Measurements from ENCODE around the gene C6orf136.

C6orf136 gene

GRCh38 chr6:30646450-30647241, at the start of gene C6orf136:
Gene C6orf136, plus strand, starts transcription at chr6:30647133. Its CDS starts 99 bp downstream, at chr6:30647232.
- peak; percentile 93 for DNase-seq

GRCh38 chr6:30597315-30598144, 49.4 kb upstream of the C6orf136 start:
- DNase-seq = peak; percentile 66 to 86

GRCh38 chr6:30598912-30599624, 47.9 kb upstream of the C6orf136 start:
- no peak for DNase-seq

- DNase-seq = no peak
Observed at GRCh38 chr6:30599625-30600324, 47.2 kb upstream of the C6orf136 start.

- DNase-seq = no peak
Observed at GRCh38 chr6:30600451-30600961, 46.4 kb upstream of the C6orf136 start.

- DNase-seq = no peak
Observed at GRCh38 chr6:30601436-30601814, 45.5 kb upstream of the C6orf136 start.

GRCh38 chr6:30601815-30602641, 44.9 kb upstream of the C6orf136 start:
- DNase-seq = no peak

- no peak for DNase-seq
Observed at GRCh38 chr6:30603961-30604360, 43.0 kb upstream of the C6orf136 start.

- no peak for DNase-seq
Observed at GRCh38 chr6:30610065-30610464, 36.9 kb upstream of the C6orf136 start.

GRCh38 chr6:30611150-30611855, 35.6 kb upstream of the C6orf136 start:
- no peak for DNase-seq

GRCh38 chr6:30611856-30612194, 35.1 kb upstream of the C6orf136 start:
- no peak for DNase-seq

GRCh38 chr6:30612213-30612612, 34.7 kb upstream of the C6orf136 start:
- DNase-seq = no peak

GRCh38 chr6:30612687-30613248, 34.2 kb upstream of the C6orf136 start:
- no peak for DNase-seq

GRCh38 chr6:30613251-30614043, 33.5 kb upstream of the C6orf136 start:
- DNase-seq = no peak

GRCh38 chr6:30614044-30614842, 32.7 kb upstream of the C6orf136 start:
- DNase-seq = peak in 1 of 2 donors; percentile 14

- DNase-seq = peak; percentile 84 to 86
Observed at GRCh38 chr6:30614843-30615218, 32.1 kb upstream of the C6orf136 start.

GRCh38 chr6:30615219-30615957, 31.5 kb upstream of the C6orf136 start:
- peak; percentile 33 to 36 for DNase-seq

Measured in activated CD4-positive, alpha-beta T cell treated with anti-CD3 and anti-CD28 coated beads for 4 hours (primary cell).